Dermis microvascular lymphatic vessel endothelial cell (primary cell): Measurements from ENCODE around the gene UBN1. TPM values are rescaled to one million over a fixed set of nuclear protein-coding genes. Genes with fewer than 3 reads are reported as not detected.

Source experiments
- DNase-seq, 2 donors: peaks; one replicate each; pipeline versions ENCODE4 v3.0.0 to v3.0.0-alpha.2; 2010; ENCODE audit warnings: low read depth in 2 of 2
- total RNA-seq: library from RNA; depleted of rRNA; stranded (reverse); fragments of >200 nt; gene quantifications from 2 replicates; pipeline ENCODE4 v1.2.1, GENCODE V29; 2014

Gene UBN1
- total RNA-seq, 1 donor from 2014 or later, result 14.6 TPM

DNA sequence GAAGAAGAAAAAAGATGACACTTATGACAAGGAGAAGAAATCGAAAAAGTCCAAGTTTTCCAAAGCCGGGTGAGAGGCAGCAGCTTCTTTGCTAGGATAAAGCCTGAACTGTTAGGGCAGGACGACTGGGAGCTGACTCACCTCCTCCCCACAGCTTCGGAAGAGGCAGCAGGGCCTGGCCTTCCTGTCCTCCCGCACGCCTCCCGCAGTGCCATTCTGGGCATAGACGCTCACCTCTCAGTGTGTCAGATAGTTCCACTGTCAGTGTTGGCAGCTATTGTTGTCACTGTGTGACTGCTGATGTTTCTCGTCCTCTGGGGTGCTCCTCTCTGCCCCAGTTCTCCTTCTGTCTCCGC lies 12.6 kb downstream of the UBN1 start:
- DNase-seq, result peak; percentile 54 to 85

DNA sequence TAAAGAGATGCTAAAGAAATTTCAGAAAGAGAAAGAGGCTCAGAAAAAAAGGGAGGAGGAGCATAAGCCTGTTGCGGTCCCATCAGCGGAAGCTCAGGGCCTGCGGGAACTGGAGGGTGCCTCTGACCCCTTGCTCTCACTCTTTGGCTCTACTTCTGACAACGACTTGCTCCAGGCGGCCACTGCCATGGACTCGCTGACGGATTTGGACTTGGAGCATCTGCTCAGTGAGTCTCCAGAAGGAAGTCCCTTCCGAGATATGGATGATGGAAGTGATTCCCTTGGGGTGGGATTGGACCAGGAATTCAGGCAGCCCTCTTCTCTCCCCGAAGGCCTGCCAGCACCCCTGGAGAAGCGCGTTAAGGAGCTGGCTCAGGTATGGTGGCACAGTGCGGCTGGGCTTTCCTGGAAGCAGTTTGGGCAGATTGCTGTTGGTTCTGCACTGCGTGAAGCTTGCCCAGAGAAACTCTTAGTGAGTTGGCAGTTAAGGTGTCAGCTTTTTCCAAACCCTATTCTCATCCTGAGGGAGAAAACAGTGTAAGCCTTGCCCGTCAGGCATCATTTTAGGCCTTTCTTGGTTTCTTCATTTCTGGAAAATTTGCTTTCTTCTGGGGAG lies 13.6 kb downstream of the UBN1 start:
- no peak for DNase-seq

DNA sequence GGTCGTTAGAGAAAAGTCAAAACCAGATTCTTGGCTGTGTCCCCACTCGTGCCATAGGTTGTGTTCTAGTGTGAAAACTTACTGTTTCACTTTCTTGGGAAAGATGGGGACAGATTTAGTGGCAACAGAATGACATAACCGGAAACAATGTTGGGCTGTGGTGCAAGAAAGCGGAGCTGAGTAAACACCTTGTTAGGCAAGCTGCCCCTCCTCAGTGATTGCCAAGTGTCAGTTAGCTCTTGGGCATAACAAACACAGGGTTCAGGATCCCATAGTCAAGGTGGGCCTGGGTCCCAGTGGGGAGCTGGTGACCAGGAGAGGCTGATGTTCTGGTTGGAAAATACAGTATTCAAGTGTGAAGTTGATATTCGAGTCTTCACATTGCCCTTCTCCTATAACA lies 15.4 kb downstream of the UBN1 start:
- DNase-seq, result peak in 1 of 2 donors; percentile 28

DNA sequence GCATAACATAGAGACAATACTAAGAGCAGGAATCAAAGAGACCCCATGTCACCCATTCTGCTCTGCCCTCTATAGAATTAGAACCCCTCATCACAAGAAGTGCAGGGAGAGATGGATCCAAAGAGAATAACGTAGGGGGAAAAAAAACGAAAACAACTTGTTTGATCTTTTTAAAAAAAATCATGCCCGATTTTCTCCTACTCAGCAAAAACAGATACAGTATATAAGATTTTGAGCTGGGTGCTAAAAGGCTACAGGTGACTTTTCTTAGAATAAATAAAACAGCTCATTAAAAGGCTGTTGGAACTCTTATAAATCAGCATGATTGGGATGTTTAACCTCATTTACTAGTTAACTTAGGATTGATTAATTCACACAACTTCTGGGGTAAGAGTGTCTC lies 17.4 kb downstream of the UBN1 start:
- DNase-seq, result no peak

DNA sequence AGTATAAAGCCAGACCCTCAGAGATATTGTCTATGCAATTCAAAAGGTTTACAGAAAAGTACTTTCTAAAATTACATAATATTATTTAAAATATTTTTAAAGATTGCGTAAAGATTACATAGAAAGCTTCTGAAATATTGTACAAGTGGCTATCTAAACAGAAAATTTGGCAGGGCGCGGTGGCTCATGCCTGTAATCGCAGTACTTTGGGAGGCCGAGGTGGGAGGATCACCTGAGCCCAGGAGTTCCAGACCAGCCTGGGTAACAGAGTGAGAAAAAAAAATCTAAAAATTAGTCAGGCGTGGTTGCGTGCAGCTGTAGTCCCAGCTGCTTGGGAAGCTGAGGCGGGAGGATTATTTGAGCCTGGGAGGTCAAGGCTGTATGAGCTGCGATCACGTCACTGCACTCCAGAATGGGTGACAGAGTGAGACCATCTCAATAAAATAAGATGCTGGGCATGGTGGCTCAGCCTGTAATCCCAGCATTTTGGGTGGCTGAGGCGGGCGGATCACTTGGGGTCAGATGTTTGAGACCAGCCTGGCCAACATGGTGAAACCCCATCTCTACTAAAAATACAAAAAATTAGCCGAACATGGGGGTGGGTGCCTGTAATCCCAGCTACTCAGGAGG lies 18.1 kb downstream of the UBN1 start:
- no peak for DNase-seq

DNA sequence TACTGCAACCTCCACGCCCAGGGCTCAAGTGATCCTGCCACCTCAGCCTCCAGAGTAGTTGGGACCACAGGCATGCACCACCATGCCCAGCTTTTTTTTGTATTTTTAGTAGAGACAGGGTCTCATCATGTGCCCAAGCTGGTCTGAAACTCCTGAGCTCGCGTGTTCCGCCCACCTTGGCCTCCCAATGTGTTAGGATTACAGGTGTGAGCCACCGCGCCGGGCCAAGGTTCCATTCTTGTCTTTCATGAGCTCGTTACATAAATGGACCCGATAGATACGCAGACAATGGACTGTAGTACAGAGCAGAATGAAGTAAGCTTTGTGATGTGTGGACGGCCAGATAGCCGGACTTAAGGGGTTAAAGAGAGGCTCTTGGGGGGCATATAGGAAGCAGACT lies 19.3 kb downstream of the UBN1 start:
- DNase-seq, result no peak

DNA sequence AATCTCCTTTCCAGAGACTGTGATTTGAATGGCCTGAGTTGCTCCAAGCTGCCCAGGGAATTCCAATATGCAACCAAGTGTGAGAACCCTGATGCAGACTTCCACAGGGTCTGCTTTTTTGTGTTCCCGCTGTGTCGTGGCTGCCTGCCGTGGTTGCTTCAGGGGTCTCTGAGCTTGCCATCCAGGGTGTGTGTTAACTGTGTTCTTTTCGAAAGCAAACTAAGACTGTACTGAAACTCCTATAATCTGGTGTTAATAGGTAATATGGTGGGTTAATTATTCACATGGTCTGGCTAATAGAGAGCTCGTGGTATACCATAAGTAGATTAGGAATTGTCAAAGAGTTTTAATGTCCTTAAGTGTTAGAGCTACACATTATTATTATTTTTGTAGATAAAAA lies 20.7 kb downstream of the UBN1 start:
- no peak for DNase-seq

DNA sequence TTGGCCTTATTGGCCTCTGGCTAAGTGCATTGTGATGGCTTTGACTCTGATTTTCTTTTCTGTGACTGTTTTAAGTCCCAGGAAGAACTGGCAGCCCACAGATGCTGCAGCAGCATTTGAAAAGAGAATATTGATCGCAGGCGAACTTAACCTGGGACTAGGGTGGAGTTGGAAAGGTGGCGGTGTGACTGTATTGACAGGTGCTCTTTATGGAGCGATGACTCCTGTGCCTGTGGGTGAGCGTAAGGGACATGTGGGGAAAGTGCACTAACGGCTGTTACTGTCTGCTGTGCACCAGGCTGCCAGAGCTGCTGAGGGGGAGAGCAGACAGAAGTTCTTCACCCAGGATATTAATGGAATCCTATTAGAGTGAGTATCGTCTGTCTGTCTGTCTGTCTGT lies 21.3 kb downstream of the UBN1 start:
- DNase-seq, result no peak

DNA sequence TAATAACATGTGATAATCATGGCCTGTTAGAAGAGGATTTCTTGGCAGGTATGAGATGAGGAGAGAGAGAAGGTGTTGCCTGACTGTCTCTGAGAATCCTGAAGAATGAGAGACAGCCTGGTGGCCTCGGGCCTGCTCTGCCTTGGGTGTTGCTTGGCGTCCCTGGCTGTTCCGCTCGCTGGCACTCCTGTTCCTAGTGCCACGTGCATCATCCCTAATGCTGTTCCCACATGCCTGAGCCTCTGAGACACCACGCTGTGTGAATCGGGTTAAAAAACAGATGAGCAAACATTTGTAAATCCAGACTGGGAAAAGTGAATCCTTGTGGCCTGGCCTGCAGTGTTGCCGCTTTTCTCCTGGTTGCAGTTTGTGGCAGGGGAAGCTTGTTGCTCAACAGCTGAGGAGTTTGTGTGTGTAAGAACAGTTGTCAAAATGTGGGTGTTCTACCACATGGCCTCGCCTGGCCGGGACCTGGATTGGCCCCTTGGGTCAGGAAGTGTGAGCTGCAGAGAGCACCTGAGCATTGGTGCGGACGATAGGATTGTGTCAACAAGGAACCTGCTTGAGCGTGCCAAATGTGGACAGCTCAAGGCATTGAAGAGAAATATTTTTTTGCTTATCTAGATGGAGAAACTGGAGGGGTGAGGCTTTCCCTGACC lies 22.0 kb downstream of the UBN1 start:
- DNase-seq, result no peak

DNA sequence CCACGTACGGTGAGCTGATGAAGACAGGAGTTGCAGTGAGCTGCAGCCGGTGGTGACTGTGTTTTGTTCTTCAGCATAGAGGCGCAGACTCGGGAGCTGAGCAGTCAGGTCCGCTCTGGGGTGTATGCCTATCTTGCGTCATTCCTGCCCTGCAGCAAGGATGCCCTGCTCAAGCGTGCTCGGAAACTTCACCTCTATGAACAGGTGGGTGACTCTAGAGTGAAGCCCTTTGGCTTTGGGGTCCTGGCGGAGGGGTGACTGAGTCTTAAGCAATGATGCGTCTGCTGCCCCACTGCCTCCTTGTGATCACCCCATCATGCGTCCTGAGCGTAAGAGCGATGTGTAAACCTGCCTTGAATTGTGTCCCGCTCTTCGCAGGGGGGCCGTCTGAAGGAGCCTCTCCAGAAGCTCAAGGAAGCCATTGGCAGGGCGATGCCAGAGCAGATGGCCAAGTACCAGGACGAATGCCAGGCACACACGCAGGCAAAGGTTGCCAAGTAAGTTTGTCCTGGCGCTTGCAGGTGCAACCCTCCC lies 22.9 kb downstream of the UBN1 start:
- no peak for DNase-seq

DNA sequence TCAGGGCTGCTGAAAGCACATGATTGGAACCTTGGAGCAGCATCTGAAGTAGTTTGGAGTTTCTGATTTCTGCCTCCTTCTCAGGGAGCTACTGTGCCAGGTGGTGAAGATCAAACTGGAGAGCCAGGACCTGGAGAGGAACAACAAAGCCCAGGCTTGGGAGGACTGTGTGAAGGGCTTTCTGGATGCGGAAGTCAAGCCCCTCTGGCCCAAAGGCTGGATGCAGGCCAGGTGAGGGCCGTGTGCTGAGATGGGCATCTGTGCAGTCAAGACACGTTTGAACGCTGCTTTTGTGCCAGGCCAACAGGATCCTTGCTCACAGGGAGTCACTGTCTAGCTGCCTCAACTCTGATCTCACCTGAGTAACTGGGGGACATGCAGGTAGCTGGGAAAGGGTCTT lies 23.8 kb downstream of the UBN1 start:
- no peak for DNase-seq

DNA sequence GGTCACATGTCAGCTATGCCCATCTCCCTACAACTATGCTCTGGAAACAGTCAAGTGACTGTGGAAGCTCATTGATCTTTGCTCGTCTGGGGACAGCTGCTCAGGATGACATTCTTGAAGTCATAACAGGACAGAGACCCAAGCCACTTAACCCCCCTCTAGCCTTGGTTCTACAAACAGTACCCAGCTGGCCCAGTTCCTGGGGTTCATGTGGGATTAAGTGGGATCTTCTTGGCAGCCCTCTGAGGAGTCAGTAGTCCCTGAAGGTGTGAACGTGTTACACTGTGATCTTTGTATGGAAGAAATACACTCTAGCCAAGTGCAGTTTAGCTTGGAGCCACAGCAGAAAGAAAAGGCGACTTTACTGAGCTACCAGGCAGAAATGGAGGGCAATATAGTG lies 25.8 kb downstream of the UBN1 start:
- no peak for DNase-seq

DNA sequence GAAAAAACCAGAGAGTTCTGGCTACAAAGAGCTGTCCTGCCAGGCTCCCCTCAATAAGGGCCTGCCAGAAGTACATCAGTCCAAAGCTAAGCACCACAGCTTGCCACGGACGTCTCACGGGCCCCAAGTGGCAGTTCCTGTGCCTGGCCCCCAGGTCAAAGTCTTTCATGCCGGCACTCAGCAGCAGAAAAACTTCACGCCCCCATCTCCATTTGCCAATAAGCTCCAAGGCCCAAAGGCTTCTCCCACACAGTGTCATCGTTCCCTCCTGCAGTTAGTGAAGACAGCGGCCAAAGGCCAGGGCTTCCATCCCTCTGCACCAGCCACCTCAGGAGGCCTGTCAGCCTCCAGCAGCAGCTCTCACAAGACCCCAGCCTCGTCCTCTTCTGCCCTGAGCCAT lies 27.4 kb downstream of the UBN1 start:
- no peak for DNase-seq

DNA sequence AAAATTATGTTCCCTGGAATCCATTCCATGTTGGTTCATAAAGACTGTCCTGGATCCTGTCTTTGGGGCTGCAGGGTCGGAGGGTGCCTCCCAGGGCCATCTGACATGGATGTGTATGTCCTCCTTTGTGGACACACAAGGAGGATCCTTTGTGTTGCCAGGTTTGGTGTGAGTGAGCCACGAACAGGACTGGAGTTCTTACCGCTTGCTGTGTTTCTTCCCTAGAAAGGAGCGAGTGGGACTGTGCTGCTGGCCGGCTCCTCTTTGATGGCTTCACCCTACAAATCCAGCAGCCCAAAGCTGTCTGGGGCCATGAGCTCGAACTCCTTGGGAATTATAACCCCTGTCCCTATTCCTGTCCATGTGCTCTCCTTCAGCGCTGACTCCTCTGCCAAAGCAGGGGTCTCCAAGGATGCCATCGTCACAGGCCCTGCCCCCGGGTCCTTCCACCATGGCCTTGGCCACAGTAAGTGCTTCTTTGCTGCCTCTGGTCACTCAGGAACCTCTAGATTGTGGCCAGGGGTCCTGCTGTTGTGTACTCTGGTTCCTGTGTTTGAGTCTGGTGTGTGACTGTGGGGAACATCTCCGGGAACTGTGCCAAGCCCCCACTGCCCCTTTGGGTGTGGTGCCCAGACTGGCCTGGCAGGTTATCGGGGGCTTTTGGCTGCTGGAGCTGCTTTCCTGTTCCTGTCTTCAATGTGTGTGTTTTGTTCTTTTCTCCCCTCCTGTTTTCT lies 29.5 kb downstream of the UBN1 start:
- DNase-seq, result no peak

DNA sequence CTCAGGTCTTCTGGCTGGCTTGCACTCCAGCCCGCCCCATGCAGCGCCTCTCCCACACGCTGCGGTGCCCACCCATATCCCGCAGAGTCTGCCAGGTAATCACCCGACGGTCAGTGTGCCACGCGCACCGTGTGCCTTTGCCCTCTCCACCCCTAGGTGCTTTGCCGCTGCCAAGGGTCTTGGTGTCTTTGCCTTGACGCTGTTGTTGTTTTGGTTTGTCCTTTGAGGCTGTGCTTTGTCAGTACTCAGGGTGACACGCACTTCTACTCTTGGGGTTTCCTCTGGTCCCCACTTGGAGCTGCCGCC lies 30.1 kb downstream of the UBN1 start:
- no peak for DNase-seq

DNA sequence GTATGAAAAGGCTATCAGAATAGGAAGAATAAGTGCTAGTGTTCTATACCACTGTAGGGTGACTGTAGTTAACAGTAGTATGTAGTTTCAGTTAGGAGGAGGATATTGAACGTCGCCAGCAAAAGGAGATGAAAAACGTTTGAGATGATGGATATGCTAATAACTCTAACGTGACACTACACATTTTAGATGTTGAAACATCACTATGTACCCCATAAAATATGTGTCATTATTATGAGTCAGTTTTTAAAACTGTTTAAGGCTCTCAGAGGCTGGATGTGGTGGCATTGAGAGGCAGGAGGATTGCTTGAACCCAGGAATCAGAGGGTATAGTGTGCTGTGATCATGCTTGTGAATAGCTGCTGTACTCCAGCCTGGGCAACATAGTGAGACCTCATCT lies 31.8 kb downstream of the UBN1 start:
- no peak for DNase-seq

DNA sequence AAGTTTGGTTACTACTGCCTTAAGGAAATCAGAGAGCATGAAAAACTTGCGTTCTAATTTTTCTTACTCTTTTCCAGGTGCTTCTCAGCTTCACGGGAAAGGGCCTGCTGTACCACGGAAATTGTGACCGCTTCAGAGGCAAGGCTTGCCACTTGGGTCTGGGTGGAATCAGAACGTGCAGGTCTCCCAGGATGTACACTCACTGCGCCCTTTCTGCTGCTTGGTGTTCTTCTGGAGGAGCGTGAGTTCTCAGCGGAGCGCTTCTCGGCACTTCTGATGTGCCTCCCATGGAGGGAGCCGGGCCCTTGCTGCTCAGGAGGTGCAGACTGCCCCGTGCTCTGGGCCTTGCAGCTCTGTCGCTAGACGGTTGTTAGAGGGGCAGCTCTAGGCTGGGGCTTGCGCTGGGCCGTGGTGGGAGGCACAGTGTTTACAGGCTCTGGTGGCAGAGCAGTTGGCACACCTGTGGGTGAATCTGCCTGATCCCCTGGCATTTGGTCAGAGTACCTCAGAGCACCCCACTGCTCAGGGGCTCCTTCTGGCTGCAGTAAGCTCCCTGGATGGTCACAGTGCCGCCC lies 32.8 kb downstream of the UBN1 start:
- DNase-seq, result no peak

DNA sequence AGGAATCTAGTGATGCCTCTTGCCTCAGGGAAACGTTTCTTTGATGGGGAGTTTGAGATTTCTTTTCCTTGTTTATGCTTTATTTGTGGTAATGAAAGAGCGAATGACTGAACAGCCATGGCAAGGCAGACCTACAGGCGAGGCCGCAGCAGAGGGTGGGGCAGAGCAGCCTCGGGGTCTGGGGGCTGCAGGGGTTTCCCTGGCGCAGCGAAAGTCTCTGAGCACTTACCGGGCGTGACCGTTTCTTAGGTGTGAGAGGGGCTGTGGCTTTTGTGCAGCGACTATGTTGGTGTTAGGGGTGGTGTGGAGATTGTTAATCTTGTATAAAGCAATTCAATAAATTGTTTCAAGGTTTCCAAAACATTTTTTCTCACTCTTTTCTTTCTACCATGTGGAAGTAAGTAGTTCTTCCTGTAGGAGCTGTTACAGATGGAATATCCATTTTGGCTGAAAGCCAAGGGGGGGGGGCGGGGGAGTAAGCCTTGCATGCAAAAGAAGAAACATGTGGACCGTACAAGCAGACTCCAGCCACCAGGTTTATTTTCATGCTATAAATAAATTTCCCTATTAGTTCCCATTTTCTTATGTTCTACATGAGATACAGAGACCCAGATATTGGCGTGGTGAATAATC lies 34.8 kb downstream of the UBN1 start:
- peak in 1 of 2 donors; percentile 55 for DNase-seq

DNA sequence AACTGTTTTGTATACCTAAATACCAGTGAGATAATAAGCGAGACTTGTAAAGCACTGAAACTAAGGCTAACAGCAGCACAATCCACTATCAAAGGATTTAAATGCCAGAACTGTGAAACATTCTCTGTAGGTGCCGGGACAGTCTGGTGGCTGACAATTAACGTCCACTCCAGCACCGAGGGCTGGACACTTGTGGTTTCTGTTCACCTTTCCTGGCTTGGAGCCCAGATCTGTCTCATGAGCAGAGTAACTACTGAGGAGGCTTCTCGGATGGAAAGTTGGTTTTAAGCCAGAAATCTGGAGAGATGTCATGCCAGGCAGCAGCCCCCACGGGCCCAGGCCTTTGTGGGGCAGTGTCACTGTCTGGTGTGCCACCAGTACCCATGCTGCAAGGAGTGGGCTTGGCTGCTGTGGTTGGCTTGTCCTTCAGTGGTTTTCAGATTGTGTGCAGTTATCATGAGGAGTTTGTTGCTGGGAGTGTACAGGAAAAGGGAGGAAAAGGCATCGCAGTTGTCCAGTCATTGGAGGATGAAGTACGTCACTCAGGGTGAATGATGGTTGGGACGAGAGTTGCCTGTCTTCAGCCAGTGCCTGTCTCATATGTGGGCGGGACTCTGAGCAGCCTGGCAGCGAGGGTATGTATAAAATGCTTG lies 35.5 kb downstream of the UBN1 start:
- DNase-seq, result peak; percentile 27 to 69

DNA sequence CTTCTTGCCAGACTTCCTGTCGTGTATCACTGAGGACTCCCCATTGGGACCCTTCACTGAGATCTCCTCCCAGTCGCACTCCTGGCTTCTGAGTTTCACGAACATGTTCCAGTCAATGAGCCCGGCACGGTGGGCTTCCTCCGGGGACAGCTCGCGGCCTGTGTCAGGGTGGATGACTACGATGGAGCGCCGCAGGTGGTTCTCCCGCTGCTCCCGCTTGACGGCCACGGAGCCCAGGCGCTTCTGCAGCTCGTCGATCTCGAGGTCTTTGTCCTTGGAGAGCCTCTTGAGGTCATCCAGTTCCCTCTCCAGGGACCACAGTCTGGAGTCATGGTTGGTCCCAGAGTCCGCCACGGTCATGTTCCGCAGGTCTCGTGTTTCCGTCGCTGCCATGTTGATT lies 36.2 kb downstream of the UBN1 start:
- DNase-seq, result no peak

DNA sequence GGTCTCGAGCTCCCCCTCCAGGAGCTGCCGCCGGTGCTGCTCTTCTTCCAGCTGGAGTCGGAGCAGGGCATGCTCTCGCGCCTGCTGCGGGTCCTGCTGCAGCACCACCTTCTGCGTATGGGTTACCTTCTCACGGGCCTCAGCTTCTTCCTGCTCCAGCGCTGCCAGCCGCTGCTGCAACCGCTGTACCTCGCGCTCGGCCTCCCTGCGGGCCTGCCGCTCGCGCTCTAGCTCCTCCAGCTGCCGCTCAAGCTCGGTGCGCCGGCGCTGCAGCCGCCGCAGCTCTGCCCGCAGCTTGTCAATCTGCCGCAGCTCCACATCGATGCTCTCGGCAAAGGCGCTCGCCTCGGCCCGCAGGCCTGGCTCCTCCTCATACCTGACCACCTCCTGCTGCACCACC lies 36.9 kb downstream of the UBN1 start:
- DNase-seq, result no peak
